Measurements from ENCODE around the gene IZUMO2. TPM values are rescaled to one million over a fixed set of nuclear protein-coding genes. Genes with fewer than 3 reads are reported as not detected.

IZUMO2 gene
- total RNA-seq, 1 donor from 2014 or later = not detected

Other genes starting within 250 kb of the IZUMO2 start
- gene ATF5, start 234.1 kb downstream of the IZUMO2 start, total RNA-seq = 14.1 TPM
- gene NUP62, start 233.8 kb downstream of the IZUMO2 start, total RNA-seq = 39.3 TPM
- gene SIGLEC11, start 202.1 kb downstream of the IZUMO2 start, total RNA-seq = 2.5 TPM
- gene VRK3, start 137.9 kb downstream of the IZUMO2 start, total RNA-seq = 39.5 TPM
- 8.4 TPM for gene ZNF473, start 137.3 kb downstream of the IZUMO2 start, total RNA-seq
- gene MYH14, start 40.3 kb upstream of the IZUMO2 start, total RNA-seq = 146 TPM
- 12.8 TPM for gene KCNC3, start 166.1 kb upstream of the IZUMO2 start, total RNA-seq
- gene NAPSA, start 202.4 kb upstream of the IZUMO2 start, total RNA-seq = 1,895 TPM
- 101 TPM for gene NR1H2, start 213.2 kb upstream of the IZUMO2 start, total RNA-seq
- 34.4 TPM for gene POLD1, start 221.1 kb upstream of the IZUMO2 start, total RNA-seq